ENCODE data around the gene ADD1.

Gene ADD1, protein sequence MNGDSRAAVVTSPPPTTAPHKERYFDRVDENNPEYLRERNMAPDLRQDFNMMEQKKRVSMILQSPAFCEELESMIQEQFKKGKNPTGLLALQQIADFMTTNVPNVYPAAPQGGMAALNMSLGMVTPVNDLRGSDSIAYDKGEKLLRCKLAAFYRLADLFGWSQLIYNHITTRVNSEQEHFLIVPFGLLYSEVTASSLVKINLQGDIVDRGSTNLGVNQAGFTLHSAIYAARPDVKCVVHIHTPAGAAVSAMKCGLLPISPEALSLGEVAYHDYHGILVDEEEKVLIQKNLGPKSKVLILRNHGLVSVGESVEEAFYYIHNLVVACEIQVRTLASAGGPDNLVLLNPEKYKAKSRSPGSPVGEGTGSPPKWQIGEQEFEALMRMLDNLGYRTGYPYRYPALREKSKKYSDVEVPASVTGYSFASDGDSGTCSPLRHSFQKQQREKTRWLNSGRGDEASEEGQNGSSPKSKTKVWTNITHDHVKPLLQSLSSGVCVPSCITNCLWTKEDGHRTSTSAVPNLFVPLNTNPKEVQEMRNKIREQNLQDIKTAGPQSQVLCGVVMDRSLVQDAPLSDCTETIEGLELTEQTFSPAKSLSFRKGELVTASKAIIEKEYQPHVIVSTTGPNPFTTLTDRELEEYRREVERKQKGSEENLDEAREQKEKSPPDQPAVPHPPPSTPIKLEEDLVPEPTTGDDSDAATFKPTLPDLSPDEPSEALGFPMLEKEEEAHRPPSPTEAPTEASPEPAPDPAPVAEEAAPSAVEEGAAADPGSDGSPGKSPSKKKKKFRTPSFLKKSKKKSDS

GRCh38 chr4:2843263-2843940, at the start of gene ADD1:
Gene ADD1 (plus strand): TSS chr4:2843844. CDS start chr4:2875916, 32,072 bp downstream.
- peak; percentile 63 for DNase-seq

- no peak for DNase-seq
Measured at GRCh38 chr4:2794486-2795299, 49.0 kb upstream of the ADD1 start.

DNA sequence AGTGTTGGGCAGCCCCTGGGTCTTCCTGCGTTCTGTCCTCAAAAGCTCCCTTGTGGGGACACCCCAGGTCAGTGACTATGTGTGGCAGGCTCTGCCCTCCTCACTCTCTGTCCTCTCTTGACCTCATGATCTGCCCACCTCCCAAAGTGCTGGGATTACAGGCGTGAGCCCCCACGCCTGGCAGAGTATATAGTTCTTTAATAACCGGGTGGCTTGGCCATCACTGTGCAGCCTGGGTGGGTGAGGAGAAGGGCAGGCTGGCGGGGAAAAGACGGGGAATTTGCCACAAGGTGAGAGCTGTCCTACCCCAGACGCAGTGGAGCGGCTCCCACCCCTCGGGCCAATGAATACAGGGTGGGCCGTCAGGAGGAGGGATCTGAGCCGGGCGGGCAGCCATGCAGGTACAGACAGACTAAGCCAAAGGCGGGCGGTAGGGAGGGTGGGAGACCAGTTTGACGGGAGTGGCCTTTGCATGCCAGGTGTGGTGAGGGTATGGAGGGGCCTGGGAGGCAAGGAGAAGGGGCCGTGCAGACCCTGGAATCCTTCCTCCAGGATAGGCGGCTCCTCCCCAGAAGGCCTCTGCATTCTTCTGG, 48.2 kb upstream of the ADD1 start:
- no peak for DNase-seq

DNA sequence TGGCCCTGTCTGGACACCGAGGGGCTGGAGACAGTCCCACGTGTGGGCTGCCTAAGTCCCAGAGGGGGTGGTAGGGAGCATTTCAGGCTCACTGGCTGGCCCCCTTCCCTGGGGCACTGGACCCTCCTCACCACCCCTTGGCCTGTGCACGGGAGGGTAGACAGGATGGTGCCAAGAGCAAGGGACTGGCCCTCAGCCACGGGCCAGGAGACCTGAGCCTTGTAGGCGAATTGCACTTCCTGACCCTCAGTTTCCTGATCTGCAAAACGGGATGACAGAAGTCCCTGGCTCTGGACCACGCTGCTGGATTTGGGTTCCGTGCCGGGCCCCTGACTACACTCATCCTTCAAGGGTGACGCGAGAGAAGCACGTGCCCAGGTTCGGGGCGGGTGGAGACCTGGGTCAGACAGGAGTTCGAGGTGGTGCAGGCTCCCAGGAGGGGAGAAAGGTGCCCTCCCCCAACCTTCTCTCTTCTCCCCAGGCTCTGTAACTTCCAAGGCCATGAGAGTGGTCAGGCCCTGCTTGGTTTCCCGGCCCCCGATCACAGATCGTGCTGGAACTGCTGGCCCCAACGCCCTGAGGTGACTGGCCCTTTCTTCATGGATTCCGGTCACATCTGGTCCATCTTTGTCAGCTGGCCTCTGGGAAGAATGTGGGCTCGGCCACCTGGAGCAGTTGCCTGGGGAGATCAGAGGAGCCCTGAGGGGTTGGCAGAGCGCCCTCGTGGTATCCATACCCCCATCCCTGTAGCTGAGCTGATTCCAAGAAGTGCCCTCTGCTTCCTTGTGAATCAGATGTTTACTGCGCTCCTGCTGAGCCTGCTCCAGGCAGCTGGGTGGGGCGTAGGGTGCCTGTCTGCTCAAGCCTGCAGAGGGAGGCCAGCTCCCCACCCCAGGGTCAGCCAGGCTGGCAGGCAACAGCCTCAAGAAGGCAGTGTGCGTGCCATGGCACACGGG, 47.5 kb upstream of the ADD1 start:
- DNase-seq = no peak

DNA sequence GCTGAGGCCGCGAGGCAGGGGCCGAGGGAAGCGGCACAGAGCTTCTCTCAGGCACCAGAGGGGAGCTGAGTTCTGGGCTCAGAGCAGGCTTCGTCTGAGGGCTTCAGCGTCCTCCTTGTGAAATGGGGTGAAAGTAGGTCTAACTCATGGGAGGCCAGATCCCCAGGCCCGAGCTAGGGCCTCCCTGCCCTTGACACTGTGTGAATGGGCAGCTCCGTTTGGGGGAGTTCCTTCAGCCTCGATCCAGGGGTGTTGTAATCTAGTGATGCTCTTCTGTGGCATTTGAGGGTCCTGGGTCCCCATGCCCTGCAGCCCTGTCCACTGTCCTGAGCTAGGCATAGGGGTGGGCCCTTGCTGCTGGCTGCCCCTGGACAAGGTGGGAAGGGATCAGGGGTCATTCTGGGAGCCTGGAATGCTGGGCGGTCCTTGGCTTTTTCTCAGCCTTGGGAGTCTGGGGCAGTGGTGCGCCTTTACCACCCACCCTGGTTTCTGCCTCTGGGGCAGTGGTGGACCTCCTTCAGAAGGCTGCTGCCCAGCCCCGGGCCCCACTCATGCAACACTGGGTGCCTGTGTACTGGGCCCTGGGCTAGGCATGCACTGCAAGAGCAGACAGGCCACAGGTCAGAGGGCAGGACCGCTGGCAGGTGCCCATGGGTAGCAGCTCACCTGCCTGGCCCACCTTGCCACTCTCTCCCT, 46.6 kb upstream of the ADD1 start:
- DNase-seq = no peak

- DNase-seq = no peak
Measured at GRCh38 chr4:2797545-2798305, 45.9 kb upstream of the ADD1 start.

DNA sequence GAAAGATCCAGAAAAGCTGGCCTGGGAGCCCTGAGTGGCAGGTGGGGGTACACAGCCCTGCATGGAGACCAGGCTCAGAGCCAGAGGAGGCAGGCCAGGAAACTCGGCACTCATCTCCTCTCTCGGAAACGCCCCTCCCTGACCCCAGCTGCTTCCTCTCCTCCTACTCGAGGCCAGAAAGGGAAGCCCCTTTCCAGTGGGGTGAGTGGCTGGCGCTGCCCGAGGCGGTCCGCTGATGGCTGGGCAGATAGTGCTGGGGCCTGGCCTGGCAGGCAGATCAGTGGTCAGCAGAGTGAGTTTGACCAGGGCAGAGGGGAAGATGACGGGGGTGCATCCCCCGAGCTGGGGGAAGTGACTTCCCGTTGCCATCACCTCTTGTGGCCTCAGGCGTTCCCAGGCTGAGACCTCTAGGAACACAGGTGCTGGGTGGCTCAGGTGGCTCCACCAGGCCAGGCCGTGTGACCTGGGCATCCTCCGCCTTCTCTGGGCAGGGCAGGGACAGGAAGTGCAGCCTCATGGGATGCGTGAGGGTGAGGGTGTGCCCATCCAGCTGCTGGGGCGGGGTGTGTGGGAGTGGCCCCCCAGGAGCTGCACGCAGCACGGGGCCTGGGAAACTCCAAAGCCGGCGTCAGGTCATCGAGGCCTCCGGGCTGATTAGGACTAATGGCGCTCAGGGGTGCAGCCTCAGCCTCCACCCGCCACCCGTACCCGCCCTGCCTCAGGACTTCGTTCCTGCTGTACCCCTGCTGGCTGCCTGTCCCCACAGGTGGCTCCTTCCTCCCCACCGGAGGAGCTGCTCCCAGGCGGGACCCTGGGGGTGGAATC, 45.0 kb upstream of the ADD1 start:
- DNase-seq = no peak

GRCh38 chr4:2799224-2799911, 44.3 kb upstream of the ADD1 start:
- DNase-seq = no peak

DNA sequence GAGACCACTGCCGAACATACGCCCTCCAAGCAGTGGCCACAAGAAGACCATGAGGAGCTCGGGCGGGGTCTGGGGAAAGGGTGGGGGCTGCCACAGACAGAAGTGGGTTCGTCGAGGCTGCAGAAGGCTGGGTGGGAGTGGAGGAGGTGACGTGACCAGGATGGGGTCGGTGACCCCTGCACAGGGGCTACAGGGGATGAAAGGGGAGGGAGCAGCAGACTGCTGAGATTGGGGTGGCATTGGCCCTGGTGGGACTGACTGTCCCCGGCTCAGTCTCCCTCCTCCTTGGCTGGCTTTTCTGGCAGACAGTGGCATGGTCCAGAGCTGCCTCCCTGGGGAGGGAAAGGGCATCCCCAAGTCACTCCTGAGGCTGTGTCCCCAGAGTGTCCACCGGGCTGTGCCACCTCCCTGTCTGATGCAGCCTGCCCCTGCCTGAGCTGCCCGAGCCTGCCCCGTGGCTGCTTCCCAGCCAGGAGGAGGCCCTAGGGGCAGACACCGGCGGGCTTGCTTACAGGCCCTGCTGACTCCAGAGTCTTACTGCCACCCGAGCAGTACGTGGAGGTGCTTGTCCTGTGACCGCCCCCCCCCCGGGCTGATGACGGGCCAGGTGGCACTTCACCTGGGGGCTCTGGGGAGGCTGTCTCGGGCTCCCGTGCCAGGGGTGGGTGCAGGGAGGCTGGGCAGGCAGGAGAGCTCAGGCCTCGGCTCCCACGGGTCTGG, 43.5 kb upstream of the ADD1 start:
- no peak for DNase-seq

GRCh38 chr4:2800691-2801596, 42.7 kb upstream of the ADD1 start:
- DNase-seq = no peak

- DNase-seq = no peak
Measured at GRCh38 chr4:2802618-2803531, 40.8 kb upstream of the ADD1 start.

DNA sequence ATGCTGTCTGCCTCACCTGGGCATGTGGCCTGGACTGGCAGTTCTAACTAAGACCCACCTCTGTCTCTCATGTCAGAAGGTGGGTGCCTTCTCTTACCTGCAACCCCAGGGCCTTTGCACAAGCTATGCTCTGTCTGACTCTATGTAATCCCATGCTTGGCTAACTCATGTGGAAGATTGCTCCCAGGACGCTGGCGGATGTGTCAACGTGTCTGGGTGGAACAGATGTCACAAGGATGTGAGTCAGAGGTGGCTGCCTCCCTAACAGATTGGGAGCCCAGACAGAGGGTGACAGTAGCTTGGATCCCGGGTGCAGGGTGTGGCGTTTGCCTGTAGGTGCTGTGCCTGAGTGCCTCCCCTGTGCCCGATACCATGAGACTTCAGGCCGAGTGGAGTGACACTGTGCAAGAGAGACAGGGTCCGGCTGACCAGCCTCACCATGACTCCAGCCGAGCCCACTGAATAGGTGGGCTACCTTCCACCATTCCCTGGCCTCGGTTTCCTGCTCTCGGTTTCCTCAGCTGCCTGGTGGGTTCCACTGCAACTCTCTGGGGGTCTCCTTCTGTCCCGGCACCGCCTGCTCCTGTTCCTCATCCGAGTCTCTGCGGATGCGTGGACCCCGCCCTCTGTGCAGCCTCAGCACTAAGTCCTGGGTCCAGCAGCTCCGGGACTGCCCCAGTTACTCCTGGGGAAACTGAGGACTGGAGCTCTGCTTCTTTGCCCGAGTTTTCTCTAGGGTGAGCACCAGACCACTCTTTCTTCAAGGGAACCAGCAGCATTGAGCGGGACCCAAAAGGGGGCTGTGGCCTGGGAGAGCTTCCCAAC, 39.8 kb upstream of the ADD1 start:
- no peak for DNase-seq

GRCh38 chr4:2804449-2804972, 39.1 kb upstream of the ADD1 start:
- DNase-seq = no peak

DNA sequence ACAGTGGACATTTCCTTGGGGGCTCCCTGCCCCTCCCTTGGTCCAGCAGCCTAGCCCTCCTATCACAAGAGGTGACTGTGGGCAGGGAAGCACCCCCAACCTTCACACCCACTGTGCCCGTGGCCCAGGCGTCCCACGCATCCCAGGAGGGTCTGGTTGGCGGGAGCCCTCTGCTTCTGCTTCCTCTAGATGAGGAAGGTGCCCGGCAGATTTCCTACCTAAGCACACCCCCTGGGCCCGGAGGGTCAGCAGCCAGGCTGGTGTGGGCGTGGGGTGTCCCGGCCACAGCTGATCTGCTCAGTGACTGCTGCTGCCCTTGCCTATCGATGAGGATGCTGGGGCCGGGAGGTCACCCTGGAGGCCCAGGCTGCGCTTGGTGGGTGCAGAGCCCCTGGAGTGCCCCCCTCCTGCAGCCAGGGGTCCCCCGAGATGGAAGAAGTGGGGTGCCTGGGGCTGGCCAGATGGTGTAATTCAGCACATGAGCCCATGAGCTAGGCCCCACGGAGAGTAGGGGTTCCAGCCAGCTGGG, 38.6 kb upstream of the ADD1 start:
- DNase-seq = no peak
